ENCODE measurements around the gene DYNLT1. TPM values are rescaled to one million over a fixed set of nuclear protein-coding genes. Genes with fewer than 3 reads are reported as not detected.

Gene DYNLT1
- total RNA-seq, 1 experiment from 2014 or later = 50.5 TPM

GRCh38 chr6:158629367-158630221, 14.9 kb downstream of the DYNLT1 start:
- no peak for ATAC-seq
- no TSS peak for BruUV-seq (replicated peaks)
- Histone ChIP-seq H3K9ac (ENCODE audit: low read length) (no peak overlapping the region), H3F3A (ENCODE audit: low read length, unreplicated experiment) (no peaks in the 10 kb centered on the region), H3K4me1 (ENCODE audit: insufficient read depth, low read length) (peaks cover 10% of the 10 kb centered on the region; the same call in 1 of the 2 replicates), H3K4me3 (ENCODE audit: low read length) (no peak overlapping the region), H3K27me3 (ENCODE audit: low read length) (no peaks in the 10 kb centered on the region), H3K36me3 (ENCODE audit: low read depth, low read length) (peaks cover 8% of the 10 kb centered on the region), H3K27ac (ENCODE audit: low read length) (no peak overlapping the region), H3K9me2 (replicated peaks; ENCODE audit: low read length) (no peaks in the 10 kb centered on the region), H3K4me2 (ENCODE audit: low read length) (no peak overlapping the region), H3K79me2 (ENCODE audit: low read length) (no peaks in the 10 kb centered on the region), H3K9me3 (ENCODE audit: low read length) (no peaks in the 10 kb centered on the region), H2AFZ (ENCODE audit: low read length) (no peak overlapping the region), H4K20me1 (ENCODE audit: low read length) (no peaks in the 10 kb centered on the region)
- peak; percentile 12 for DNase-seq
- ChIA-PET POLR2A (ENCODE audit: unreplicated experiment) (no interaction called here), CTCF (no interaction called here)
- intact Hi-C loops (cut with micrococcal nuclease) = no loop called here
- TF ChIP-seq EZH2 (IDR thresholded peaks at IDR 0.05; ENCODE audit: low read length, unreplicated experiment) = no peak
- peak; percentile 53 for TF ChIP-seq CTCF (conservative IDR thresholded peaks at IDR 0.05; ENCODE audit: low read depth, low read length)

- no peak overlapping the region for H3K9ac ChIP-seq (ENCODE audit: low read length)
- H3K36me3 ChIP-seq (ENCODE audit: low read depth, low read length) = peaks cover 7% of the 10 kb centered on the region
- ChIA-PET CTCF (interaction anchor here (0.8 kb wide), 1 partner anchor 63 kb away, joined by 10 read pairs; no protein-coding TSS in a partner anchor), POLR2A (ENCODE audit: unreplicated experiment) (no interaction called here)
- no peaks in the 10 kb centered on the region for H3K9me2 ChIP-seq (replicated peaks; ENCODE audit: low read length)
- no peaks in the 10 kb centered on the region for H3K9me3 ChIP-seq (ENCODE audit: low read length)
- no peaks in the 10 kb centered on the region for H3K79me2 ChIP-seq (ENCODE audit: low read length)
- DNase-seq (no peak), ATAC-seq (no peak)
- no peak overlapping the region for H2AFZ ChIP-seq (ENCODE audit: low read length)
- H3K27me3 ChIP-seq (ENCODE audit: low read length) = no peaks in the 10 kb centered on the region
- H3F3A ChIP-seq (ENCODE audit: low read length, unreplicated experiment) = no peaks in the 10 kb centered on the region
- H3K4me2 ChIP-seq (ENCODE audit: low read length) = no peak overlapping the region
- H3K4me1 ChIP-seq (ENCODE audit: insufficient read depth, low read length) = peaks cover 10% of the 10 kb centered on the region; the same call in 1 of the 2 replicates
- intact Hi-C loops (cut with micrococcal nuclease) = no loop called here
- TF ChIP-seq EZH2phosphoT487 (IDR thresholded peaks at IDR 0.05; ENCODE audit: borderline replicate concordance, low read length) (no peak), CTCF (conservative IDR thresholded peaks at IDR 0.05; ENCODE audit: low read depth, low read length) (no peak), EZH2 (IDR thresholded peaks at IDR 0.05; ENCODE audit: low read length, unreplicated experiment) (no peak)
- no peak overlapping the region for H3K27ac ChIP-seq (ENCODE audit: low read length)
- H4K20me1 ChIP-seq (ENCODE audit: low read length) = no peaks in the 10 kb centered on the region
- H3K4me3 ChIP-seq (ENCODE audit: low read length) = no peak overlapping the region
- no TSS peak for BruUV-seq (replicated peaks)
Observed at GRCh38 chr6:158628542-158628941, 16.0 kb downstream of the DYNLT1 start.

GRCh38 chr6:158627940-158628211, 16.7 kb downstream of the DYNLT1 start:
- H3K27ac ChIP-seq (ENCODE audit: low read length) = no peak overlapping the region
- ChIA-PET CTCF (interaction anchor here (0.8 kb wide), 1 partner anchor 64 kb away, joined by 10 read pairs; no protein-coding TSS in a partner anchor), POLR2A (ENCODE audit: unreplicated experiment) (no interaction called here)
- H3K36me3 ChIP-seq (ENCODE audit: low read depth, low read length) = peaks cover 2% of the 10 kb centered on the region
- TF ChIP-seq EZH2 (IDR thresholded peaks at IDR 0.05; ENCODE audit: low read length, unreplicated experiment) = no peak
- no peak for TF ChIP-seq EZH2phosphoT487 (IDR thresholded peaks at IDR 0.05; ENCODE audit: borderline replicate concordance, low read length)
- TF ChIP-seq CTCF (conservative IDR thresholded peaks at IDR 0.05; ENCODE audit: low read depth, low read length) = no peak
- H3K27me3 ChIP-seq (ENCODE audit: low read length) = no peaks in the 10 kb centered on the region
- no peaks in the 10 kb centered on the region for H3K79me2 ChIP-seq (ENCODE audit: low read length)
- H3F3A ChIP-seq (ENCODE audit: low read length, unreplicated experiment) = no peaks in the 10 kb centered on the region
- no peaks in the 10 kb centered on the region for H4K20me1 ChIP-seq (ENCODE audit: low read length)
- no TSS peak for BruUV-seq (replicated peaks)
- no peak overlapping the region for H3K4me3 ChIP-seq (ENCODE audit: low read length)
- ATAC-seq (no peak), DNase-seq (no peak)
- H3K9me3 ChIP-seq (ENCODE audit: low read length) = no peaks in the 10 kb centered on the region
- H3K4me2 ChIP-seq (ENCODE audit: low read length) = no peak overlapping the region
- H2AFZ ChIP-seq (ENCODE audit: low read length) = no peak overlapping the region
- H3K4me1 ChIP-seq (ENCODE audit: insufficient read depth, low read length) = peaks cover 10% of the 10 kb centered on the region; the same call in 1 of the 2 replicates
- no peak overlapping the region for H3K9ac ChIP-seq (ENCODE audit: low read length)
- intact Hi-C loops (cut with micrococcal nuclease) = no loop called here
- no peaks in the 10 kb centered on the region for H3K9me2 ChIP-seq (replicated peaks; ENCODE audit: low read length)

Measured in PC-3 (cell line).